BE2C (cell line): ENCODE results near the gene SBF2.

ENCODE experiments used
- DNase-seq: peaks from one replicate; pipeline ENCODE4 v3.0.0-alpha.2; 2020
- H3K27me3 ChIP-seq: fragments of 250-450 bp; sonication (Bioruptor Pico); 2 replicates; pipeline ENCODE4 v1.5.1; 2020; ENCODE audit warnings: mild to moderate bottlenecking
- H3K36me3 ChIP-seq: fragments of 250-450 bp; sonication (Bioruptor Pico); 2 replicates; pipeline ENCODE4 v1.5.1; 2020; ENCODE audit warnings: mild to moderate bottlenecking
- H3K4me1 ChIP-seq: fragments of 250-450 bp; sonication (Bioruptor Pico); 2 replicates; pipeline ENCODE4 v1.5.1; 2020
- H3K4me3 ChIP-seq: 2 replicates; pipeline ENCODE4 v1.5.1; 2011; ENCODE audit warnings: low read depth, low read length
- H3K9me3 ChIP-seq: fragments of 250-450 bp; sonication (Bioruptor Pico); 2 replicates; pipeline ENCODE4 v1.5.1; 2020
- CTCF ChIP-seq: IDR thresholded peaks from 2 replicates; pipeline ENCODE4 v1.5.1; 2012; ENCODE audit warnings: mild to moderate bottlenecking, low read depth, low read length

The SBF2 gene

GRCh38 chr11:10049756-10050155 is 244.3 kb downstream of the SBF2 start:
- Histone ChIP-seq H3K4me1 (no peaks in the 10 kb centered on the region), H3K4me3 (no peak overlapping the region), H3K27me3 (no peaks in the 10 kb centered on the region), H3K9me3 (no peaks in the 10 kb centered on the region), H3K36me3 (no peaks in the 10 kb centered on the region)
- no peak for TF ChIP-seq CTCF
- no peak for DNase-seq

GRCh38 chr11:10048350-10048749 is 245.7 kb downstream of the SBF2 start:
- Histone ChIP-seq H3K4me3 (no peak overlapping the region), H3K27me3 (no peaks in the 10 kb centered on the region)
- no peak for TF ChIP-seq CTCF

GRCh38 chr11:10044618-10045017 is 249.4 kb downstream of the SBF2 start:
- H3K9me3 ChIP-seq: no peaks in the 10 kb centered on the region
- TF ChIP-seq CTCF: no peak
- no peaks in the 10 kb centered on the region for H3K27me3 ChIP-seq
- H3K36me3 ChIP-seq: no peaks in the 10 kb centered on the region
- no peaks in the 10 kb centered on the region for H3K4me1 ChIP-seq
- DNase-seq: no peak
- H3K4me3 ChIP-seq: no peak overlapping the region

More at GRCh38 chr11:10048350-10048749, 245.7 kb downstream of the SBF2 start:
- Histone ChIP-seq H3K4me1 (no peaks in the 10 kb centered on the region), H3K9me3 (no peaks in the 10 kb centered on the region), H3K36me3 (no peaks in the 10 kb centered on the region)
- DNase-seq: no peak

GRCh38 chr11:10042699-10043098 is 251.3 kb downstream of the SBF2 start:
- no peaks in the 10 kb centered on the region for H3K9me3 ChIP-seq
- no peaks in the 10 kb centered on the region for H3K36me3 ChIP-seq
- DNase-seq: no peak
- TF ChIP-seq CTCF: no peak
- H3K27me3 ChIP-seq: no peaks in the 10 kb centered on the region
- H3K4me1 ChIP-seq: no peaks in the 10 kb centered on the region
- H3K4me3 ChIP-seq: no peak overlapping the region

- no peak for DNase-seq
- H3K27me3 ChIP-seq: no peaks in the 10 kb centered on the region
- TF ChIP-seq CTCF: no peak
- H3K4me3 ChIP-seq: no peak overlapping the region
- H3K4me1 ChIP-seq: no peaks in the 10 kb centered on the region
- no peaks in the 10 kb centered on the region for H3K9me3 ChIP-seq
- H3K36me3 ChIP-seq: no peaks in the 10 kb centered on the region
Observed at GRCh38 chr11:10041748-10042446, 252.1 kb downstream of the SBF2 start.

- Histone ChIP-seq H3K4me3 (no peak overlapping the region), H3K9me3 (no peaks in the 10 kb centered on the region), H3K27me3 (no peaks in the 10 kb centered on the region), H3K36me3 (no peaks in the 10 kb centered on the region), H3K4me1 (no peaks in the 10 kb centered on the region)
- no peak for TF ChIP-seq CTCF
- DNase-seq: no peak
Observed at GRCh38 chr11:10041332-10041731, 252.7 kb downstream of the SBF2 start.
